Neural cell (in vitro differentiated cells): Measurements from ENCODE around the gene GALNT8.

Experiments used
- EP300 ChIP-seq: fragments of 450-650 bp; conservative IDR thresholded peaks from 2 replicates; pipeline ENCODE4 v1.6.1; 2014; ENCODE audit warnings: antibody characterized with exemption, mild to moderate bottlenecking, moderate library complexity; ENCODE audit not compliant: poor library complexity, severe bottlenecking
- EZH2 ChIP-seq: fragments of 200-600, 300-800 bp; shearing (Covaris generic), sonication (generic); IDR thresholded peaks from 2 replicates; pipeline ENCODE4 v1.6.1; 2014; ENCODE audit warnings: antibody characterized with exemption, low read length, borderline replicate concordance, mild to moderate bottlenecking; ENCODE audit not compliant: insufficient read depth, poor library complexity, severe bottlenecking
- MXI1 ChIP-seq: fragments of 450-650 bp; conservative IDR thresholded peaks from 2 replicates; pipeline ENCODE4 v1.6.1; 2014; ENCODE audit warnings: antibody characterized with exemption, mild to moderate bottlenecking; ENCODE audit not compliant: poor library complexity, severe bottlenecking
- SMC3 ChIP-seq: fragments of 450-650 bp; conservative IDR thresholded peaks from 2 replicates; pipeline ENCODE4 v1.6.1; 2014; ENCODE audit warnings: antibody characterized with exemption, mild to moderate bottlenecking, moderate library complexity; ENCODE audit not compliant: poor library complexity
- TAF1 ChIP-seq: IDR thresholded peaks from 2 replicates; pipeline ENCODE4 v1.6.1; 2012; ENCODE audit warnings: low read depth
- TF ChIP-seq, protein P1 (sequence below): fragments of 450-650 bp; IDR thresholded peaks from 2 replicates; pipeline ENCODE4 v1.5.1; 2014; ENCODE audit warnings: antibody characterized with exemption, mild to moderate bottlenecking, moderate library complexity; ENCODE audit not compliant: poor library complexity, severe bottlenecking
- TF ChIP-seq, protein P2 (sequence below): IDR thresholded peaks from 2 replicates; pipeline ENCODE4 v1.6.1; 2012; ENCODE audit warnings: borderline replicate concordance

DNA sequence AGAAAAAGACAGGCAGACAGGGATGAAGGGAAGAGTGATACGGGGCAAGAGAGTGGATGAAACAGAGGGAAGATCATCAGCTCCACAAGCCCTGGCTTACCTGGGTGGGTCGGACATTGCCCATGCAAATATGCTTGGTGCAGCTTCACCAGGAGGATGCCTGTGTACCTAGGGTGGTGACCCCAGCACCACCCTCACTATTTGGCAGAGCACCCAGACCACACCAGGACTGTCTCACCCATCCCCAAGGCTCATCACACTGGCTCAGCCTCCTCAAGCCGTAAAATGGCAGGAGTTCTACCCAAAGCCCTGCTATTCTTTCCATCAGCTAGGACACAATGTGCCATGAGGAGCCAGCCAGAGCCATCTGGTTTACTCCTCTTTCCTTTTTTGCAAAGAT is 3.0 kb downstream of the GALNT8 start:
- TF ChIP-seq, protein P1, sequence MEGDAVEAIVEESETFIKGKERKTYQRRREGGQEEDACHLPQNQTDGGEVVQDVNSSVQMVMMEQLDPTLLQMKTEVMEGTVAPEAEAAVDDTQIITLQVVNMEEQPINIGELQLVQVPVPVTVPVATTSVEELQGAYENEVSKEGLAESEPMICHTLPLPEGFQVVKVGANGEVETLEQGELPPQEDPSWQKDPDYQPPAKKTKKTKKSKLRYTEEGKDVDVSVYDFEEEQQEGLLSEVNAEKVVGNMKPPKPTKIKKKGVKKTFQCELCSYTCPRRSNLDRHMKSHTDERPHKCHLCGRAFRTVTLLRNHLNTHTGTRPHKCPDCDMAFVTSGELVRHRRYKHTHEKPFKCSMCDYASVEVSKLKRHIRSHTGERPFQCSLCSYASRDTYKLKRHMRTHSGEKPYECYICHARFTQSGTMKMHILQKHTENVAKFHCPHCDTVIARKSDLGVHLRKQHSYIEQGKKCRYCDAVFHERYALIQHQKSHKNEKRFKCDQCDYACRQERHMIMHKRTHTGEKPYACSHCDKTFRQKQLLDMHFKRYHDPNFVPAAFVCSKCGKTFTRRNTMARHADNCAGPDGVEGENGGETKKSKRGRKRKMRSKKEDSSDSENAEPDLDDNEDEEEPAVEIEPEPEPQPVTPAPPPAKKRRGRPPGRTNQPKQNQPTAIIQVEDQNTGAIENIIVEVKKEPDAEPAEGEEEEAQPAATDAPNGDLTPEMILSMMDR, result no peak
- TF ChIP-seq EZH2, result no peak
- TF ChIP-seq, protein P2, sequence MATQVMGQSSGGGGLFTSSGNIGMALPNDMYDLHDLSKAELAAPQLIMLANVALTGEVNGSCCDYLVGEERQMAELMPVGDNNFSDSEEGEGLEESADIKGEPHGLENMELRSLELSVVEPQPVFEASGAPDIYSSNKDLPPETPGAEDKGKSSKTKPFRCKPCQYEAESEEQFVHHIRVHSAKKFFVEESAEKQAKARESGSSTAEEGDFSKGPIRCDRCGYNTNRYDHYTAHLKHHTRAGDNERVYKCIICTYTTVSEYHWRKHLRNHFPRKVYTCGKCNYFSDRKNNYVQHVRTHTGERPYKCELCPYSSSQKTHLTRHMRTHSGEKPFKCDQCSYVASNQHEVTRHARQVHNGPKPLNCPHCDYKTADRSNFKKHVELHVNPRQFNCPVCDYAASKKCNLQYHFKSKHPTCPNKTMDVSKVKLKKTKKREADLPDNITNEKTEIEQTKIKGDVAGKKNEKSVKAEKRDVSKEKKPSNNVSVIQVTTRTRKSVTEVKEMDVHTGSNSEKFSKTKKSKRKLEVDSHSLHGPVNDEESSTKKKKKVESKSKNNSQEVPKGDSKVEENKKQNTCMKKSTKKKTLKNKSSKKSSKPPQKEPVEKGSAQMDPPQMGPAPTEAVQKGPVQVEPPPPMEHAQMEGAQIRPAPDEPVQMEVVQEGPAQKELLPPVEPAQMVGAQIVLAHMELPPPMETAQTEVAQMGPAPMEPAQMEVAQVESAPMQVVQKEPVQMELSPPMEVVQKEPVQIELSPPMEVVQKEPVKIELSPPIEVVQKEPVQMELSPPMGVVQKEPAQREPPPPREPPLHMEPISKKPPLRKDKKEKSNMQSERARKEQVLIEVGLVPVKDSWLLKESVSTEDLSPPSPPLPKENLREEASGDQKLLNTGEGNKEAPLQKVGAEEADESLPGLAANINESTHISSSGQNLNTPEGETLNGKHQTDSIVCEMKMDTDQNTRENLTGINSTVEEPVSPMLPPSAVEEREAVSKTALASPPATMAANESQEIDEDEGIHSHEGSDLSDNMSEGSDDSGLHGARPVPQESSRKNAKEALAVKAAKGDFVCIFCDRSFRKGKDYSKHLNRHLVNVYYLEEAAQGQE, result no peak
- no peak for TF ChIP-seq MXI1
- TF ChIP-seq SMC3, result no peak
- no peak for TF ChIP-seq TAF1
- no peak for TF ChIP-seq EP300
